SU-DHL-6 (cell line): ENCODE data around the gene TBC1D10A.

Experiments used
- H2AFZ ChIP-seq: fragments of 200-600 bp; sonication (generic); 2 replicates; pipeline ENCODE4 v1.6.1; 2014; ENCODE audit warnings: low read depth, mild to moderate bottlenecking, moderate library complexity, mixed read lengths, antibody characterized with exemption, low read length; ENCODE audit not compliant: severe bottlenecking
- H3F3A ChIP-seq: fragments of 200-600 bp; shearing (Covaris generic); 2 replicates; pipeline ENCODE4 v1.6.0; 2016; ENCODE audit warnings: antibody characterized with exemption, mild to moderate bottlenecking; ENCODE audit not compliant: insufficient read depth
- H3K27ac ChIP-seq: fragments of 200-600 bp; sonication (generic); 2 replicates; pipeline ENCODE4 v1.5.1; 2016; ENCODE audit warnings: low read depth, mild to moderate bottlenecking, low read length, moderate library complexity, mixed read lengths
- H3K27me3 ChIP-seq: fragments of 200-600 bp; sonication (generic), shearing (Covaris generic); 2 replicates; pipeline ENCODE4 v1.6.0; 2014; ENCODE audit warnings: mild to moderate bottlenecking, low read length
- H3K36me3 ChIP-seq: fragments of 200-600 bp; sonication (generic); 2 replicates; pipeline ENCODE4 v1.6.1; 2014; ENCODE audit warnings: mild to moderate bottlenecking, low read length, mixed read lengths
- H3K4me2 ChIP-seq: fragments of 300-600, 200-600 bp; shearing (Covaris generic), sonication (generic); 2 replicates; pipeline ENCODE4 v1.6.0; 2014; ENCODE audit warnings: low read length, low read depth, mild to moderate bottlenecking; ENCODE audit not compliant: poor library complexity, severe bottlenecking
- H3K4me3 ChIP-seq: fragments of 200-600 bp; sonication (generic); 2 replicates; pipeline ENCODE4 v1.5.1; 2014; ENCODE audit warnings: antibody characterized with exemption, low read length, mild to moderate bottlenecking, mixed read lengths; ENCODE audit not compliant: insufficient read depth, poor library complexity, severe bottlenecking
- H3K79me2 ChIP-seq: fragments of 200-600 bp; sonication (generic); 2 replicates; pipeline ENCODE4 v1.6.1; 2014; ENCODE audit warnings: mild to moderate bottlenecking, low read length, moderate library complexity; ENCODE audit not compliant: insufficient read depth
- H3K9ac ChIP-seq: fragments of 200-600 bp; sonication (generic); 2 replicates; pipeline ENCODE4 v1.7.0; 2014; ENCODE audit warnings: mild to moderate bottlenecking, low read length
- H3K9me2 ChIP-seq: fragments of 200-600 bp; sonication (generic); replicated peaks from 2 replicates; pipeline ENCODE4 v1.6.1; 2014; ENCODE audit warnings: low read length; ENCODE audit not compliant: insufficient read depth
- H3K9me3 ChIP-seq: fragments of 200-600 bp; sonication (generic); 2 replicates; pipeline ENCODE4 v1.6.1; 2014; ENCODE audit warnings: low read length, mixed read lengths; ENCODE audit not compliant: insufficient read depth
- H4K20me1 ChIP-seq: fragments of 200-600 bp; sonication (generic); 2 replicates; pipeline ENCODE4 v1.6.1; 2014; ENCODE audit warnings: low read depth, mild to moderate bottlenecking, antibody characterized with exemption, low read length, moderate library complexity, mixed read lengths
- EZH2phosphoT487 ChIP-seq: fragments of 200-600 bp; sonication (generic), shearing (Covaris generic); conservative IDR thresholded peaks from 2 replicates; pipeline ENCODE4 v1.6.1; 2018; ENCODE audit warnings: mild to moderate bottlenecking, antibody characterized with exemption, low read length, moderate library complexity, mixed read lengths
- TF ChIP-seq, protein P1 (sequence below): fragments of 200-600 bp; sonication (generic); IDR thresholded peaks from one replicate; pipeline ENCODE4 v1.5.1; 2017; ENCODE audit warnings: antibody characterized with exemption, mild to moderate bottlenecking, low read length, moderate library complexity; ENCODE audit not compliant: insufficient read depth, poor library complexity, severe bottlenecking

Gene TBC1D10A

GRCh38 chr22:30323246-30323645 is 3.5 kb downstream of the TBC1D10A start:
- Histone ChIP-seq H3K27me3 (no peaks in the 10 kb centered on the region), H4K20me1 (no peaks in the 10 kb centered on the region), H3K27ac (no peak overlapping the region), H3K4me3 (no peak overlapping the region), H3K4me2 (no peak overlapping the region), H3K9ac (no peak overlapping the region), H3K9me3 (no peaks in the 10 kb centered on the region), H3K9me2 (no peaks in the 10 kb centered on the region), H3K79me2 (no peaks in the 10 kb centered on the region), H3K36me3 (no peaks in the 10 kb centered on the region), H2AFZ (no peak overlapping the region), H3F3A (0 out of 2 replicates have a peak, but pooled peaks cover 5% of the 10 kb centered on the region)
- TF ChIP-seq, protein P1, sequence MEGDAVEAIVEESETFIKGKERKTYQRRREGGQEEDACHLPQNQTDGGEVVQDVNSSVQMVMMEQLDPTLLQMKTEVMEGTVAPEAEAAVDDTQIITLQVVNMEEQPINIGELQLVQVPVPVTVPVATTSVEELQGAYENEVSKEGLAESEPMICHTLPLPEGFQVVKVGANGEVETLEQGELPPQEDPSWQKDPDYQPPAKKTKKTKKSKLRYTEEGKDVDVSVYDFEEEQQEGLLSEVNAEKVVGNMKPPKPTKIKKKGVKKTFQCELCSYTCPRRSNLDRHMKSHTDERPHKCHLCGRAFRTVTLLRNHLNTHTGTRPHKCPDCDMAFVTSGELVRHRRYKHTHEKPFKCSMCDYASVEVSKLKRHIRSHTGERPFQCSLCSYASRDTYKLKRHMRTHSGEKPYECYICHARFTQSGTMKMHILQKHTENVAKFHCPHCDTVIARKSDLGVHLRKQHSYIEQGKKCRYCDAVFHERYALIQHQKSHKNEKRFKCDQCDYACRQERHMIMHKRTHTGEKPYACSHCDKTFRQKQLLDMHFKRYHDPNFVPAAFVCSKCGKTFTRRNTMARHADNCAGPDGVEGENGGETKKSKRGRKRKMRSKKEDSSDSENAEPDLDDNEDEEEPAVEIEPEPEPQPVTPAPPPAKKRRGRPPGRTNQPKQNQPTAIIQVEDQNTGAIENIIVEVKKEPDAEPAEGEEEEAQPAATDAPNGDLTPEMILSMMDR: no peak
- TF ChIP-seq EZH2phosphoT487: no peak

DNA sequence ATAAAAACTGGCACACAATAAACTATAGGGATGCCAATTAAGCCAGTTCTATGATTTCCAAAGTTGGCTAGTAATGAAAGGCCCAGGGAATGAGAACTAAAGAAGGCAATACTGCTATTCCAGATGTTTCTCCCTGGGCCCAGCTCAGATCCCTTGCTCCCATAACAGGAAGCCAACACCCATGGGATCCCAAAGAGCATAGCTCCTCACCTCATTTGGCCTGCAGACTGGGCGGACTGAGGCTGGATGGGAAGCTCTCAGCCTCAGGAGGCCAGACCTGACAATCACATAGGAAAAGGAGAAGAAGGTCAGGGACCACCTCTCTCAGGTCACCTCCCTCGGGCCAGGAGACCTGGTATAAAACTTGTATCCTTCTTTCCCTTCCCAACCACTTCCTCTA is 5.3 kb downstream of the TBC1D10A start:
- H3K4me3 ChIP-seq: no peak overlapping the region
- H3K9me2 ChIP-seq: no peaks in the 10 kb centered on the region
- H3K9ac ChIP-seq: no peak overlapping the region
- H3F3A ChIP-seq: no peaks in the 10 kb centered on the region
- no peaks in the 10 kb centered on the region for H3K79me2 ChIP-seq
- H3K9me3 ChIP-seq: no peaks in the 10 kb centered on the region
- H4K20me1 ChIP-seq: no peaks in the 10 kb centered on the region
- no peak overlapping the region for H3K4me2 ChIP-seq
- H2AFZ ChIP-seq: no peak overlapping the region
- H3K27me3 ChIP-seq: no peaks in the 10 kb centered on the region
- H3K27ac ChIP-seq: no peak overlapping the region
- no peaks in the 10 kb centered on the region for H3K36me3 ChIP-seq
- TF ChIP-seq, protein P1: no peak
- no peak for TF ChIP-seq EZH2phosphoT487

DNA sequence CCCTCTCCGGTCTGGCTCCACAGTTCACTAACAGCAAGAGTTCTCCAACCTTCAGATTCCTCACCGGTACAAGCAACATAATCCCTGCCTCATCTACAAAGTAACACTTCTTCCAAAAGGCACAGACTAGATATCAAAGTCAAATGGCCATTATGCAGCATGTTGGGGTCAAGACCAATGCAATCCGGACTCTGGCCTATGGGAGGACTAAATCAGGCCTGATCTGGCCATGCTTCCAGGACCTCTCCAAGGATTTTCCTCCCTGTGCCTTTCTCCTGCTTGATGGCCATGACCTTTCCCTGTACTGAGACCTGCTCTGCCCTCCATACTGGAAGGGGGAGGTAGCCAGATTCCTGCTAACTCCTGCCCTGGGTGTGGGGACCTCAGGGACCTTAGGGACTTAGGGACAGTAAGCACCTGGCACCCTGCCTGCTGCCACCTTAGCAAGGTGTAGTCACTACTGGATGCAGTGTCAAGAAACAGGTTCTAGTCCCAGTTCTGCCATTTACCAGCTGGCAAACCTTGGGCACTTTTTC is 6.7 kb downstream of the TBC1D10A start:
- Histone ChIP-seq H2AFZ (no peak overlapping the region), H4K20me1 (no peaks in the 10 kb centered on the region), H3F3A (no peaks in the 10 kb centered on the region), H3K36me3 (no peaks in the 10 kb centered on the region), H3K79me2 (no peaks in the 10 kb centered on the region), H3K27ac (no peak overlapping the region), H3K4me2 (no peak overlapping the region), H3K27me3 (no peaks in the 10 kb centered on the region), H3K9me2 (no peaks in the 10 kb centered on the region), H3K4me3 (no peak overlapping the region), H3K9me3 (no peaks in the 10 kb centered on the region), H3K9ac (no peak overlapping the region)
- TF ChIP-seq, protein P1: no peak
- TF ChIP-seq EZH2phosphoT487: no peak
